A673 (cell line): ENCODE data around the gene SEL1L3. TPM values are rescaled to one million over a fixed set of nuclear protein-coding genes. Genes with fewer than 3 reads are reported as not detected.
A peak's percentile ranks its signal among the peaks of the same experiment; 100 is the strongest.

ENCODE experiments used
- BruUV-seq: library from RNA; stranded (reverse); fragments of 400-500 nt; replicated peaks from 2 replicates; lab custom pipeline; 2021; lab: Mats Ljungman, UMichigan
- CTCF ChIA-PET: fragments of 300-600 bp; sonication (Branson Sonifier 250); formaldehyde crosslinking; loops from one replicate; lab custom pipeline; 2022; ENCODE audit warnings: antibody characterized with exemption; lab: Charles Lee
- POLR2A ChIA-PET: fragments of 300-600 bp; sonication (Branson Sonifier 250); formaldehyde crosslinking; loops from one replicate; lab custom pipeline; 2022; ENCODE audit warnings: antibody characterized with exemption; ENCODE audit not compliant: low non-redundant PET; lab: Charles Lee
- DNase-seq: peaks from one replicate; pipeline ENCODE4 v3.0.0-alpha.2; 2015; ENCODE audit warnings: low spot score
- H3K27ac ChIP-seq: fragments of 200-600 bp; sonication (generic); 2 replicates; pipeline ENCODE4 v1.5.1; 2016; ENCODE audit warnings: mixed run types, low read depth, mild to moderate bottlenecking, mixed read lengths, antibody characterized with exemption, low read length; ENCODE audit not compliant: poor library complexity, severe bottlenecking
- H3K27me3 ChIP-seq: fragments of 200-600 bp; sonication (generic); replicated peaks from 2 replicates; pipeline ENCODE4 v1.6.1; 2017; ENCODE audit warnings: mixed run types, low read depth, mild to moderate bottlenecking, mixed read lengths, antibody characterized with exemption, low read length; ENCODE audit not compliant: insufficient read depth, poor library complexity
- H3K36me3 ChIP-seq: fragments of 200-600 bp; sonication (generic); 2 replicates; pipeline ENCODE4 v1.6.1; 2016; ENCODE audit warnings: mixed run types, mild to moderate bottlenecking, mixed read lengths, antibody characterized with exemption, low read length; ENCODE audit not compliant: insufficient read depth, poor library complexity, severe bottlenecking
- H3K4me1 ChIP-seq: fragments of 200-600 bp; sonication (generic); 2 replicates; pipeline ENCODE4 v1.6.1; 2017; ENCODE audit warnings: mixed run types, mild to moderate bottlenecking, mixed read lengths, antibody characterized with exemption, low read length; ENCODE audit not compliant: insufficient read depth, poor library complexity, severe bottlenecking
- H3K4me3 ChIP-seq: fragments of 200-600 bp; sonication (generic); 2 replicates; pipeline ENCODE4 v1.5.1; 2016; ENCODE audit warnings: low read depth, mixed run types, mild to moderate bottlenecking, mixed read lengths, low read length; ENCODE audit not compliant: poor library complexity, severe bottlenecking
- H3K9me3 ChIP-seq: fragments of 200-600 bp; sonication (generic); 2 replicates; pipeline ENCODE4 v1.6.1; 2016; ENCODE audit warnings: mixed run types, low read depth, mild to moderate bottlenecking, mixed read lengths, antibody characterized with exemption, low read length; ENCODE audit not compliant: poor library complexity, severe bottlenecking
- EZH2 ChIP-seq: fragments of 200-600 bp; sonication (generic); IDR thresholded peaks from 2 replicates; pipeline ENCODE4 v1.6.1; 2017; ENCODE audit warnings: borderline replicate concordance, low read depth, mild to moderate bottlenecking, mixed read lengths, antibody characterized with exemption, low read length; ENCODE audit not compliant: poor library complexity, severe bottlenecking
- intact Hi-C: fragments of 100-400 bp; cut with micrococcal nuclease; formaldehyde crosslinking; loops from one replicate; pipeline ENCODE4 v1.10.0; 2022; ENCODE audit not compliant: unreplicated experiment
- total RNA-seq: library from RNA; stranded (reverse); gene quantifications from 2 replicates; pipeline ENCODE4 v1.2.3, GENCODE V29; 2021
- TF ChIP-seq, protein P1 (sequence below): fragments of 300-800, 200-600 bp; sonication (generic); conservative IDR thresholded peaks from 2 replicates; pipeline ENCODE4 v1.5.1; 2017; ENCODE audit warnings: low read depth, mild to moderate bottlenecking, antibody characterized with exemption, low read length, moderate library complexity, mixed read lengths

SEL1L3 gene
- total RNA-seq, 1 experiment from 2014 or later: 40.0 TPM

DNA sequence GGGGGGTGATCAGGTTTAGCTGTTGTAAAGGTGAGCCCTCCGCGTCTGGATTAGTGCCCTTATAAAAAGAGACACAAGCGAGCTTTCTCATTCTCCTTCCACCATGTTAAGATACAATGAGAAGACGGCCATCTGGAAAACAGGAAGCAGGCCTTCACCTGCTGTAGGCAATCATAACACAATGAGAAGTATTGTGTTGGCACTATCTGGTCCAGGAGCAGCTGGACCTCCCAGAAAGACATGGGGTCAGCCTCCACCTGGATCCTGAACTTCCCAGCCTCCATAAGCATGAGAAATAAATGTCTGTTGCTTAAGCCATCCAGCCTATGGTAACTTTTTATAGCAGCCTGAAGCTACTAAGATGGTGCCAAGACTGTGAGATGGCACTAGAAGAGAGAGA lies 42.6 kb upstream of the SEL1L3 start:
- no peaks in the 10 kb centered on the region for H3K27me3 ChIP-seq
- no TSS peak for BruUV-seq
- H3K4me1 ChIP-seq: peaks cover 9% of the 10 kb centered on the region
- TF ChIP-seq, protein P1, sequence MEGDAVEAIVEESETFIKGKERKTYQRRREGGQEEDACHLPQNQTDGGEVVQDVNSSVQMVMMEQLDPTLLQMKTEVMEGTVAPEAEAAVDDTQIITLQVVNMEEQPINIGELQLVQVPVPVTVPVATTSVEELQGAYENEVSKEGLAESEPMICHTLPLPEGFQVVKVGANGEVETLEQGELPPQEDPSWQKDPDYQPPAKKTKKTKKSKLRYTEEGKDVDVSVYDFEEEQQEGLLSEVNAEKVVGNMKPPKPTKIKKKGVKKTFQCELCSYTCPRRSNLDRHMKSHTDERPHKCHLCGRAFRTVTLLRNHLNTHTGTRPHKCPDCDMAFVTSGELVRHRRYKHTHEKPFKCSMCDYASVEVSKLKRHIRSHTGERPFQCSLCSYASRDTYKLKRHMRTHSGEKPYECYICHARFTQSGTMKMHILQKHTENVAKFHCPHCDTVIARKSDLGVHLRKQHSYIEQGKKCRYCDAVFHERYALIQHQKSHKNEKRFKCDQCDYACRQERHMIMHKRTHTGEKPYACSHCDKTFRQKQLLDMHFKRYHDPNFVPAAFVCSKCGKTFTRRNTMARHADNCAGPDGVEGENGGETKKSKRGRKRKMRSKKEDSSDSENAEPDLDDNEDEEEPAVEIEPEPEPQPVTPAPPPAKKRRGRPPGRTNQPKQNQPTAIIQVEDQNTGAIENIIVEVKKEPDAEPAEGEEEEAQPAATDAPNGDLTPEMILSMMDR: no peak
- TF ChIP-seq EZH2: no peak
- H3K9me3 ChIP-seq: no peaks in the 10 kb centered on the region
- POLR2A ChIA-PET: no interaction called here
- H3K4me3 ChIP-seq: no peak overlapping the region
- no peak for DNase-seq
- intact Hi-C loops: no loop called here
- H3K36me3 ChIP-seq: no peaks in the 10 kb centered on the region
- H3K27ac ChIP-seq: no peak overlapping the region
- CTCF ChIA-PET: no interaction called here

DNA sequence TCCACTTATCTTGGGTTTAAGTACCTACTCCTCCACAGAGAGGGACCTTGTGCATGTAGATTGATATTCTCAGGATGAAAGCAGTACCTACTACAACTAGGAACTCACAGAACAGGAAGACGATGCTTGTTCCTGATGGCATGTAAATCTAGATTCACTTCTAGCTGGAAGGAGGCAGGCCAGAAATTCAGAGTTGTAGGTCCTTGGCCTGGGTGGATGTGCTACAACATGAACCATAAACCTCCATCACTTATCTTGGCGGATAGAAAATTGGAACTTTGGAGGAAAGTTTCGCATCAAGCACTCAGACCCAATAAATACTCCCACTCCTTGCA lies 41.9 kb upstream of the SEL1L3 start:
- Histone ChIP-seq H3K4me3 (no peak overlapping the region), H3K4me1 (peaks cover 10% of the 10 kb centered on the region), H3K9me3 (no peaks in the 10 kb centered on the region), H3K27ac (no peak overlapping the region), H3K36me3 (no peaks in the 10 kb centered on the region), H3K27me3 (no peaks in the 10 kb centered on the region)
- ChIA-PET POLR2A (interaction anchor here (0.7 kb wide), 1 partner anchor 18 kb away, joined by 4 read pairs; no protein-coding TSS in a partner anchor), CTCF (no interaction called here)
- intact Hi-C loops: no loop called here
- no TSS peak for BruUV-seq
- TF ChIP-seq, protein P1: no peak
- DNase-seq: no peak

- intact Hi-C loops: no loop called here
- ChIA-PET CTCF (no interaction called here), POLR2A (interaction anchor here (0.6 to 0.7 kb wide), 3 partner anchors 9 to 411 kb away, joined by 3 to 4 read pairs (median 3); no protein-coding TSS in a partner anchor)
- Histone ChIP-seq H3K27ac (no peak overlapping the region), H3K4me1 (peaks cover 10% of the 10 kb centered on the region), H3K36me3 (no peaks in the 10 kb centered on the region), H3K9me3 (no peaks in the 10 kb centered on the region), H3K4me3 (no peak overlapping the region), H3K27me3 (no peaks in the 10 kb centered on the region)
- BruUV-seq: no TSS peak
- DNase-seq: peak; percentile 44
- TF ChIP-seq, protein P1: no peak
These were observed 41.3 kb upstream of the SEL1L3 start for GRCh38 chr4:25903900-25904747.
